Measurements from ENCODE around the gene TRIM40. TPM values are rescaled to one million over a fixed set of nuclear protein-coding genes. Genes with fewer than 3 reads are reported as not detected.

TRIM40 gene
- total and polyA plus RNA-seq, 2 of the 13 experiments (the other 11 are each of a cell fraction or from before 2014, with no cell fraction given), result 0.58 TPM; not detected in 1

DNA sequence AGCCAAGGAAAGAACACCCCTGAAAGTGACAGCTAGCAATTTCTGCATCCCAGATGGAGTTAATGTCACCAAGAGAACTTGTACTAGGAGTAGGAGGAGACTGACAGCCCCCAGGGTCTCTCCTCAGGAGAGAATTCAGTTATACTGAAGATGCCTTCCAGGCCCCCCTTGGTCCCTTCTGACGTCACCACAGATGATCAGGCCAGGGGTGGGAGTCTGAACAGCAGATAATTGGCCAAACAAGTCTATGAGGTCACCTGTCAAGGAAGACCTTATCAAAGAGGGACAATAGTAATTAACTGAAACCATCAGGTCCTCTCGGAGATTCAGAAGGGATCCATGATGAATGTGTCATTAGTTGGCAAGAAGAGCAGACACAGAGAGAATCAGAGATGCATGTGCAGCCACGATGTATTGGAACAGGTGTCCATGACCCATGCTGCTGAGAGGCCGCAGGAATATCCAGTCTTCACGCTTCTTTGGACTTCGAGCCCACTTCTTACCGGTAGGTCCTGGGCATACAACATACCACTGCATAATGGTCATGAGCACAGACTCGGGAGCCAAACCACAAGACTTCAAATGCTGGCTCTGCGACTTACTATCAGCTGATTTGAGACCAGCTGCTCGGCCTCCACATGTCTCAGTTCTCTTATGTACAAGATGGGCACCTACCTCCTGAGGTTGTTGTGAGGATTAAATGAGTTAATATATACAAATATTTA, 14.9 kb downstream of the TRIM40 start:
- intact Hi-C loops (cut with micrococcal nuclease; ENCODE audit: unreplicated experiment) (no loop called here), in situ Hi-C loops (cut with HindIII; ENCODE audit: extremely low pct_ligation_motif_present, low pct_unique_long_range_greater_than_20kb) (no loop called here)
- Histone ChIP-seq H3K36me3 (replicated peaks in 1 of 2; ENCODE audit: control insufficient read depth in 1 of 2, insufficient read depth in 2 of 2, low read length in 2 of 2) (no peaks in the 10 kb centered on the region), H3K4me2 (ENCODE audit: low read depth, low read length) (peak overlapping the region; percentile 19; the same call in 1 of the 2 replicates), H3K4me3 (replicated peaks in 1 of 3; ENCODE audit: insufficient read depth in 1 of 3, low read depth in 2 of 3, low read length in 3 of 3) (no peak overlapping the region), H4K20me1 (ENCODE audit: insufficient read depth, low read length) (no peaks in the 10 kb centered on the region), H3K9ac (ENCODE audit: insufficient read depth, low read depth, low read length) (no peak overlapping the region), H3K27ac (ENCODE audit: extremely low read length, insufficient read depth, low read length) (no peak overlapping the region), H3K79me2 (ENCODE audit: insufficient read depth, low read length) (no peaks in the 10 kb centered on the region), H3K9me3 (ENCODE audit: low read length) (no peaks in the 10 kb centered on the region), H2AFZ (ENCODE audit: low read length) (no peak overlapping the region), H3K4me1 (ENCODE audit: insufficient read depth, low read length) (peaks cover 59% of the 10 kb centered on the region), H3K27me3 (ENCODE audit: control insufficient read depth in 1 of 2, insufficient read depth in 2 of 2, low read length in 2 of 2) (no peaks in the 10 kb centered on the region; a peak in 1 of 5 replicates)
- WGBS (ENCODE audit: low lambda C conversion rate), result 30% methylated on average over 10 of the region's 10 CpGs
- BruUV-seq (replicated peaks), result no TSS peak
- DNase-seq (ENCODE audit: low spot score) (no peak), ATAC-seq (no peak), FAIRE-seq (peak; percentile 34)
- POLR2A ChIA-PET, result interaction anchor here (1.1 to 1.7 kb wide), 3 partner anchors 16 to 38 kb away, joined by 3 to 5 read pairs (median 3); partner anchors contain the start of gene TRIM31
- CTCF ChIA-PET (ENCODE audit: low intra/inter-chr PET ratio, low total read pairs), result no interaction called here
- TF ChIP-seq NKX3-1 (CRISPR knock-in tag; IDR thresholded peaks at IDR 0.05) (no peak), CREB1 (IDR thresholded peaks at IDR 0.05) (peak; percentile 92), CREB1 (CRISPR knock-in tag; IDR thresholded peaks at IDR 0.05) (no peak), SKIL (CRISPR knock-in tag; IDR thresholded peaks at IDR 0.05; ENCODE audit: borderline replicate concordance) (no peak), TSC22D2 (CRISPR knock-in tag; IDR thresholded peaks at IDR 0.05; ENCODE audit: borderline replicate concordance) (no peak), ATF7 (IDR thresholded peaks at IDR 0.05) (peak; percentile 71), ATF7 (CRISPR knock-in tag; IDR thresholded peaks at IDR 0.05) (no peak), CEBPZ (IDR thresholded peaks at IDR 0.05; ENCODE audit: low read length) (no peak), ELF4 (CRISPR knock-in tag; IDR thresholded peaks at IDR 0.05; ENCODE audit: borderline replicate concordance) (no peak), TFAP4 (IDR thresholded peaks at IDR 0.05; ENCODE audit: borderline replicate concordance, low read depth) (peak; percentile 29; the same call in 1 of the 2 replicates), ZNF382 (CRISPR knock-in tag; IDR thresholded peaks at IDR 0.05; ENCODE audit: borderline replicate concordance) (no peak), ZNF205 (CRISPR knock-in tag; IDR thresholded peaks at IDR 0.05) (no peak)
- TF ChIP-seq, protein P1, sequence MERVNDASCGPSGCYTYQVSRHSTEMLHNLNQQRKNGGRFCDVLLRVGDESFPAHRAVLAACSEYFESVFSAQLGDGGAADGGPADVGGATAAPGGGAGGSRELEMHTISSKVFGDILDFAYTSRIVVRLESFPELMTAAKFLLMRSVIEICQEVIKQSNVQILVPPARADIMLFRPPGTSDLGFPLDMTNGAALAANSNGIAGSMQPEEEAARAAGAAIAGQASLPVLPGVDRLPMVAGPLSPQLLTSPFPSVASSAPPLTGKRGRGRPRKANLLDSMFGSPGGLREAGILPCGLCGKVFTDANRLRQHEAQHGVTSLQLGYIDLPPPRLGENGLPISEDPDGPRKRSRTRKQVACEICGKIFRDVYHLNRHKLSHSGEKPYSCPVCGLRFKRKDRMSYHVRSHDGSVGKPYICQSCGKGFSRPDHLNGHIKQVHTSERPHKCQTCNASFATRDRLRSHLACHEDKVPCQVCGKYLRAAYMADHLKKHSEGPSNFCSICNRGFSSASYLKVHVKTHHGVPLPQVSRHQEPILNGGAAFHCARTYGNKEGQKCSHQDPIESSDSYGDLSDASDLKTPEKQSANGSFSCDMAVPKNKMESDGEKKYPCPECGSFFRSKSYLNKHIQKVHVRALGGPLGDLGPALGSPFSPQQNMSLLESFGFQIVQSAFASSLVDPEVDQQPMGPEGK (CRISPR knock-in tag; IDR thresholded peaks at IDR 0.05), result no peak
- TF ChIP-seq, protein P2, sequence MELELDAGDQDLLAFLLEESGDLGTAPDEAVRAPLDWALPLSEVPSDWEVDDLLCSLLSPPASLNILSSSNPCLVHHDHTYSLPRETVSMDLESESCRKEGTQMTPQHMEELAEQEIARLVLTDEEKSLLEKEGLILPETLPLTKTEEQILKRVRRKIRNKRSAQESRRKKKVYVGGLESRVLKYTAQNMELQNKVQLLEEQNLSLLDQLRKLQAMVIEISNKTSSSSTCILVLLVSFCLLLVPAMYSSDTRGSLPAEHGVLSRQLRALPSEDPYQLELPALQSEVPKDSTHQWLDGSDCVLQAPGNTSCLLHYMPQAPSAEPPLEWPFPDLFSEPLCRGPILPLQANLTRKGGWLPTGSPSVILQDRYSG (CRISPR knock-in tag; IDR thresholded peaks at IDR 0.05), result no peak

All from HepG2 (cell line).